Common myeloid progenitor, CD34-positive (primary cell): ENCODE data around the gene ARHGAP8. TPM values are rescaled to one million over a fixed set of nuclear protein-coding genes. Genes with fewer than 3 reads are reported as not detected.
A peak's percentile ranks its signal among the peaks of the same experiment; 100 is the strongest.

Experiments used
- CTCF ChIA-PET: fragments of 350-600 bp; sonication (Branson Sonifier 250); formaldehyde crosslinking; loops from one replicate; lab custom pipeline; 2021; ENCODE audit warnings: antibody characterized with exemption; lab: Charles Lee
- POLR2A ChIA-PET: fragments of 350-600 bp; sonication (Branson Sonifier 250); formaldehyde crosslinking; loops from one replicate; lab custom pipeline; 2021; ENCODE audit warnings: antibody characterized with exemption; lab: Charles Lee
- DNase-seq, 3 donors: peaks; one replicate each; pipeline versions ENCODE4 v3.0.0 to v3.0.0-alpha.2; 2013
- H3K27ac ChIP-seq, 2 experiments: 1 replicate in 1 of 2; 2 replicates in 1 of 2; pipeline ENCODE4 v1.7.0; 2013; ENCODE audit warnings: inconsistent platforms in 2 of 2, low read length in 2 of 2, mild to moderate bottlenecking in 2 of 2, low read depth in 1 of 2, moderate library complexity in 1 of 2; ENCODE audit not compliant: severe bottlenecking in 2 of 2, insufficient read depth in 1 of 2, poor library complexity in 1 of 2
- H3K27me3 ChIP-seq, 5 experiments: replicated peaks in 2 of 5; 1 replicate in 3 of 5; 2 replicates in 2 of 5; pipeline versions ENCODE4 v1.6.1 to v1.7.0; 2013; ENCODE audit warnings: low read length in 4 of 5, mild to moderate bottlenecking in 2 of 5, moderate library complexity in 2 of 5, inconsistent platforms in 1 of 5; ENCODE audit not compliant: insufficient read depth in 5 of 5, control insufficient read depth in 4 of 5
- H3K36me3 ChIP-seq, 4 experiments: 1 replicate in 2 of 4; 2 replicates in 2 of 4; pipeline versions ENCODE4 v1.6.1 to v1.7.0; 2013; ENCODE audit warnings: low read length in 3 of 4, control low read depth in 1 of 4, mild to moderate bottlenecking in 1 of 4; ENCODE audit not compliant: control insufficient read depth in 4 of 4, insufficient read depth in 4 of 4
- H3K4me1 ChIP-seq, 4 experiments: 1 replicate in 3 of 4; 2 replicates in 1 of 4; pipeline versions ENCODE4 v1.6.1 to v1.7.1; 2013; ENCODE audit warnings: low read length in 3 of 4, mild to moderate bottlenecking in 3 of 4, control low read depth in 1 of 4, inconsistent platforms in 1 of 4, moderate library complexity in 1 of 4; ENCODE audit not compliant: control insufficient read depth in 4 of 4, insufficient read depth in 4 of 4; ENCODE audit errors: control extremely low read depth in 1 of 4
- H3K4me3 ChIP-seq, 7 experiments: 1 replicate in 4 of 7; 2 replicates in 3 of 7; pipeline versions ENCODE4 v1.5.1 to v1.7.0; 2013; ENCODE audit warnings: mild to moderate bottlenecking in 7 of 7, low read length in 6 of 7, moderate library complexity in 6 of 7, inconsistent platforms in 2 of 7, low read depth in 2 of 7, control low read depth in 1 of 7; ENCODE audit not compliant: insufficient read depth in 4 of 7, control insufficient read depth in 1 of 7; ENCODE audit errors: extremely low read depth in 1 of 7
- H3K9me3 ChIP-seq, 5 experiments: 1 replicate in 4 of 5; 2 replicates in 1 of 5; pipeline versions ENCODE4 v1.6.1 to v1.7.1; 2013; ENCODE audit warnings: low read length in 4 of 5, mild to moderate bottlenecking in 2 of 5, inconsistent platforms in 1 of 5, low read depth in 1 of 5, moderate library complexity in 1 of 5; ENCODE audit not compliant: control insufficient read depth in 4 of 5, insufficient read depth in 2 of 5; ENCODE audit errors: control extremely low read depth in 1 of 5
- WGBS: methylation state at CpG from one replicate; pipeline ENCODE4 v1.1.5; 2013; ENCODE audit not compliant: insufficient coverage; 5-methylcytosine and 5-hydroxymethylcytosine counted together
- polyA plus RNA-seq: library from polyadenylated mRNA; unstranded; fragments of 120-200 nt; gene quantifications from one replicate; pipeline ENCODE4 v1.2.1, GENCODE V29; 2013

ARHGAP8 gene
- 0.45 TPM for polyA plus RNA-seq

DNA sequence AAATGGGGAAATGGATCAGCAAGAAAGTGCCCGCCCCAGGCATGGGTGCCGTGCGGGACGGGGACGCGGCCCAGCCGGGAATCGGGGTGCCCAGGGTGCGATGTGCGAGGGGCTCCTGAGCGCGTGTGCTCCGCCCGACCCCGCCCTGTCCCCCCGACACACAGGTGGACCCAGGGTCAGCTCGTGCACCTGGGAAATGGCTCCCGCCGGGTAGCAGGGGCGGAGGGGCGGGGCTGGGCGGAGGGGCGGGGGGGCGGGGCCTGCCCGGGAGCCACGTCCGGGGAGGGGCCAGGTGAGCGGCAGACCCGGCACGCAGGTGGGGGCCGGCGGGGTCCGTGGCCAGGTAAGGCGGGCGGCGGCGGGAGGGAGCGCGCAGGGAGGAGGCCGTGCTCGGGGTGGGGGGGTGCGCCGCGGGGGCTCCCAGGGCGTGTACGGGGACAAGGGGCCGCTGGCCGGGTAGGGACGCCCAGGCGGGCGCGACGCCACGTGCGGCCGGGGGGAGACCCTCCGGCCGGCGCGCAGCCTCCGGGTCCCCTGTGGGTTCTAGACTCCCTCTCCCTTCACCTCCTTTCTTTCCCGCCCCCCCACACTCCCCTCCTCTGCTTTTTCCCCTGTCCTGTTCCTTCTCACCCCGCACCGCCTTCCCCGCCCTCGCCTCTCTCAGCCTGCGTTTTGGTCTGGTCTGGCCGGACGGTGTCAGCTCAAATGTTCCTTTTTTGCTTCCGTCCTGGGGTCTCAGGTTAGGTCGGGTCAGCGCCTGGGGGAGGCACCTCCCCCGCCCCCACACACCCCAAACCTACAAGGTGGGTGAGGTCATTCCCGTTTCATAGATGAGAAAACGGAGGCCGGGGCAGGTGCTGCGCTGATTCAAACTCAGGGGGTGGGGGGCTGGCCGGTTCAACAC lies at the start of gene ARHGAP8:
TSS of gene ARHGAP8 (plus strand) at position 291 of the 904 bp plus-strand sequence. CDS start 33,953 bp downstream, outside the sequence.
- no peak for DNase-seq
- Histone ChIP-seq H3K4me3 (peak within 1 kb of the TSS in 4 of 7 experiments; percentile 31 to 63 (median 50)), H3K27me3 (peaks cover 10 to 68% (median 33%) of the 10 kb centered on the region in 5 experiments), H3K36me3 (no peaks in the 10 kb centered on the region), H3K4me1 (peaks cover 0 to 7% (median 2%) of the 10 kb centered on the region in 4 experiments), H3K9me3 (peaks cover 0 to 2% (median 0%) of the 10 kb centered on the region in 5 experiments), H3K27ac (no peak within 1 kb of the TSS)
- 1% methylated on average over 46 of the region's 78 CpGs for WGBS
- ChIA-PET POLR2A (no interaction called here), CTCF (no interaction called here)

DNA sequence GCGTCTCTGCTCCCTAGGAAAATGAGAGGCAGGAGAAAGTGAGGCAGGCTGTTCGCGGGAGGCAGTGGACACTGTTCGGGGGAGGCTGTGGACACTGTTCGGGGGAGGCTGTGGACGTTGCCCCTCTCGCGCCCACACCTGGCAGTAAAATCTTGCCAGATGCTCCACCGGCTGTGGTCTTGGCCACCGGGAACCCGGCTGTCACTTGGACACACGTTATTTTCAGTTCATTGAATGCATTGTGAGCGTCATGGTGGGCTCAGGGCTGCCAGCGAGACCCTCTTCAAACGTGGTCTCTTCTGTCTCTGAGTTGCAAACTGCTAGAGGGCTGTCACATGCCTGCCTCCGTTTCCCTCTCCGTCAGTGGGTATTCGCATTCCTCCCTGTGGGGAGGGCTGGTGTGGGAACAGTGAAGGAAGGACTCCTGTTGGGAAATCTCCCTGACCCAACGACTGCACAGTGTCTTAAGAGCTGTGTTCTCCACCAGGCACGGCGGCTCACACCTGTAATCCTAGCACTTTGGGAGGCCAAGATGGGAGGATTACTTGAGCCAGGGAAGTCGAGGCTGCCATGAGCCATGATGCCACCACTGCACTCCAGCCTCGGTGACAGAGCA lies 49.0 kb upstream of the ARHGAP8 start:
- H3K36me3 ChIP-seq = peaks cover 0 to 10% (median 2%) of the 10 kb centered on the region in 4 experiments
- peaks cover 2 to 34% (median 26%) of the 10 kb centered on the region in 4 experiments for H3K4me1 ChIP-seq
- no peaks in the 10 kb centered on the region for H3K9me3 ChIP-seq
- no peak for DNase-seq
- no peaks in the 10 kb centered on the region for H3K27me3 ChIP-seq
- no peak overlapping the region for H3K27ac ChIP-seq
- 88% methylated on average over 22 of the region's 23 CpGs for WGBS
- ChIA-PET POLR2A (no interaction called here), CTCF (interaction anchor here (0.6 to 2.6 kb wide), 3 partner anchors 12 to 26 kb away, joined by 3 to 11 read pairs (median 3); no protein-coding TSS in a partner anchor)
- peak overlapping the region in 5 of 7 experiments; percentile 47 to 78 (median 71) for H3K4me3 ChIP-seq

DNA sequence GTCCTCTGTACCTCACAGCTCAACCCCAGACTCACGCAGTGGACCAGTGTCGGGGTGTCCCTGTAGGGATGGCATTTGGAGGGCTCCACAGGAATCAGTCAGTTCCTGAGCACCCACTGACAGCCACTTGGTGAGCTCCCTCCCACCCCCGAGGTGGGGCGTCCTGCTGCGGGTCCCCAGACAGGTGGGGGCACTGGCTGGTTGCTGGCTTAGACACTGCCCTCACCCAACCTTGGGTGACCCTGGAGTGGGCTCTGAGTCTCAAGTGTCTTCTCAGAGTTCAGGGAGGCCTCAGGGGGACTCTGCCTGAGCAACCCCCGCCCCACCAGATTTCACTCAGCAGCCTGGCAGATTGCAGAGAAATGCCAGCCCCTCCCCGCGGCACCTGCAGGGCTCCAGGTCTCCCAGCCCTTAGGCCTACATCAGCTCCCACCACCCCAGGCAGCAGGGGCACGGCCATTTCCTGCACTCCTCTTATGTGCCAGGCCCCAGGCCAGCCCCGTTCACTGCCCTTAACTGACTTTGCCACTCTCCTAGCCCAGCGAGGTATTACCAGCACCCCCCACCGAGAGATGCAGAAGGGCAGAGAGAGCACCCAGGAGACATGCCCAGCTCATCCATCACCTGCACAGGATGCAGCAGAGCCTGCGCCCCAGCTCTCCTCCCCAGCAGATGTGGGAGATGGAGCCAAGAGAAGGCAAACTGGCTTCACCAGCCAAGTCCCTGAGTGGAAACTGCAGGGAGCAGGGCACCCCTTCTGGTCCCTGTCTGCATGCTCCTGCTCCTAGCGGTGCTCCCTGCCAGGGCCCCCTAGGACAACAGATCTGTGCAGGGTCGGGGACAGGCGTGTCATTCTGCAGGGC lies 48.0 kb upstream of the ARHGAP8 start:
- DNase-seq = no peak

DNA sequence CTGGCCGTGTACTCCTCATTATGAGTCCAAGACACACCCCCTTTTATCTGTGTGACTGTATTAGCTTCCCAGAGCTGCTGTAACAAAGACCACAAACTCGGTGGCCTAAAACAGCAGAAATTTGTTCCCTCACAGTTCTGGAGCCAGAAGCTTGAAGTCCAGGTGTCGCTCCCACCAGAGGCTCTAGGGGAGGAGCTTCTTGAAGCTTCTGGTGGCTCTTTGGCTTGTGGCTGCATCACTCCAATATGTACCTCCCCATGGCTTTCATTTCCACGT lies 47.4 kb upstream of the ARHGAP8 start:
- Histone ChIP-seq H3K4me3 (no peak overlapping the region), H3K9me3 (no peaks in the 10 kb centered on the region), H3K4me1 (peaks cover 2 to 25% (median 24%) of the 10 kb centered on the region in 4 experiments), H3K27ac (no peak overlapping the region), H3K36me3 (peaks cover 0 to 12% (median 2%) of the 10 kb centered on the region in 4 experiments), H3K27me3 (no peaks in the 10 kb centered on the region)
- CTCF ChIA-PET = interaction anchor here (1.1 to 2.6 kb wide), 3 partner anchors 11 to 30 kb away, joined by 3 to 11 read pairs (median 8); no protein-coding TSS in a partner anchor
- POLR2A ChIA-PET = interaction anchor here (0.5 kb wide), 1 partner anchor 105 kb away, joined by 5 read pairs; no protein-coding TSS in a partner anchor
- DNase-seq = no peak
- 95% methylated on average over 3 of the region's 4 CpGs for WGBS

More for the DNA sequence above, 48.0 kb upstream of the ARHGAP8 start:
- Histone ChIP-seq H3K4me3 (no peak overlapping the region), H3K4me1 (peaks cover 2 to 24% (median 22%) of the 10 kb centered on the region in 4 experiments), H3K9me3 (no peaks in the 10 kb centered on the region), H3K27me3 (no peaks in the 10 kb centered on the region), H3K36me3 (peaks cover 0 to 12% (median 2%) of the 10 kb centered on the region in 4 experiments), H3K27ac (no peak overlapping the region)
- POLR2A ChIA-PET = interaction anchor here (0.5 kb wide), 1 partner anchor 105 kb away, joined by 5 read pairs; no protein-coding TSS in a partner anchor
- CTCF ChIA-PET = interaction anchor here (0.6 to 2.6 kb wide), 4 partner anchors 11 to 31 kb away, joined by 3 to 11 read pairs (median 6); no protein-coding TSS in a partner anchor
- WGBS = 97% methylated on average over 13 of the region's 16 CpGs

DNA sequence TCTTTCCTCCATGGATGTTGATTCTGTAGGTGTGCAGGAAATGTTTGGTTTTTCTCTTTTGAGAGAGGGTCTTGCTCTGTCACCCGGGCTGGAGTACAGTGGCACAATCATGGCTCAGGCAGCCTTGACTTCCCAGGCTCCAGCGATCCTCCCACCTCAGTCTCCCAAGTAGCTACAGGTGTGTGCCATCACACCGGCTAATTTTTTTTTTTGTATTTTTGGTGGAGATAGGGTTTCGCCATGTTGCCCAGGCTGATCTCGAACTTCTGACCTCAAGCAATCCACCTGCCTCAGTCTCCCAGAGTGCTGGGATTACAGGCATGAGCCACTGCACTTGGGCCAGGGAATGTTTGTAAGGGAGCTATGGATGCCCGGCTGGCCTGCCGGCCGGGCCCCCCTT lies 45.9 kb upstream of the ARHGAP8 start:
- DNase-seq = no peak
- CTCF ChIA-PET = interaction anchor here (1.5 kb wide), 1 partner anchor 23 kb away, joined by 4 read pairs; no protein-coding TSS in a partner anchor
- Histone ChIP-seq H3K36me3 (peaks cover 0 to 12% (median 2%) of the 10 kb centered on the region in 4 experiments), H3K4me1 (peaks cover 0 to 36% (median 34%) of the 10 kb centered on the region in 4 experiments), H3K4me3 (no peak overlapping the region), H3K27me3 (no peaks in the 10 kb centered on the region), H3K9me3 (no peaks in the 10 kb centered on the region), H3K27ac (no peak overlapping the region)
- 93% methylated on average over 6 of the region's 8 CpGs for WGBS
- POLR2A ChIA-PET = no interaction called here

DNA sequence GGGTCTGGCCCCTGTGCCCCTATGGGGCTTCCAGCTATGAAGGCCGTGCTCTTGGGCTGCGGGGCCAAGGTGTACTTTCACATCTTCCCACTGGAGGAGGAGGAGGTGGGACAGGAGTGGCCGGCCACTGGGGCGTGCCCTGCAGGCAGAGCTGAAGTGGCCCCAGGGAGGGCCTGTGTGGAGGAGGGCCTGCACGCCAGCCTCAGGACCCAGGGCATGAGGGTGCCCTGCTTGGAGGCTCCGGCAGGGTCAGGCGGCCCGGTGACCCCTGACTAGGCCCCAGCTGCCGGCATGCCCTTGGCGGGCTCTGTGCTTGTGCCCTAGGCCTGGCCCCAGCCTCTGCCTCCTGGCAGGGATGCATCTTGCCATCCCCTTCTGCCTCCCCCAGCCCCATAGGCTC lies 45.2 kb upstream of the ARHGAP8 start:
- ChIA-PET POLR2A (no interaction called here), CTCF (interaction anchor here (0.6 to 1.5 kb wide), 2 partner anchors 22 to 45 kb away, joined by 3 to 4 read pairs; no protein-coding TSS in a partner anchor)
- H3K27ac ChIP-seq = no peak overlapping the region
- no peak for DNase-seq
- peaks cover 0 to 12% (median 2%) of the 10 kb centered on the region in 4 experiments for H3K36me3 ChIP-seq
- no peak overlapping the region for H3K4me3 ChIP-seq
- peaks cover 0 to 36% (median 34%) of the 10 kb centered on the region in 4 experiments for H3K4me1 ChIP-seq
- 96% methylated on average over 6 of the region's 10 CpGs for WGBS
- H3K27me3 ChIP-seq = no peaks in the 10 kb centered on the region
- no peaks in the 10 kb centered on the region for H3K9me3 ChIP-seq
